Activated CD8-positive, alpha-beta memory T cell treated with anti-CD3 and anti-CD28 coated beads for 48 hours (primary cell): ENCODE results near the gene MPZ.
"Not testable (repeated sequence)": the region's sequence is repeated elsewhere in the genome, so short reads cannot be mapped to it uniquely, and the experiment has no call there.

Experiments used
- DNase-seq, 3 experiments: peaks; one replicate each; pipeline ENCODE4 v3.0.0-alpha.2; 2020; ENCODE audit warnings: low read depth in 2 of 3, low spot score in 2 of 3

Gene MPZ

DNA sequence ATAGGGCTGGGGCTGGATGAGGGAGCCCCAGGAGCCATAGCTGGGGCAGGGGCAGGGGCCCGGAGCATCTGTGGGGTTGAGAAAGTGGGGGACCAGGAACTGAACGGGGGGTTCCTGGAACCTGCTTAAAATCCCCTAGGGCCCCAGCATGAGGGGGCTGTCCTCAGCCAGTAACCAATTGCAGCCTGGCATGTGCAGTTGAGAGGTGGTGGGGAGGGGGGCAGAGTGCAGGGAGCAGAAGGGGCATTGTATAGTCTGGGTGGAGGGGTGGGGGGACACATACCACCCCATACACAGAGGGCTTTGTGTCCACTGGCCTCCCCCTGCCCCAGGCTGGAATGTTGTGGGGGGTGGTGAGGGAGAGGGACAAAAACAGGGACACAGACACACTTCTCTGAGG lies at the start of gene MPZ:
TSS of gene MPZ (minus strand) at position 101 of the 400 bp plus-strand sequence. CDS start at position 38, 63 bp downstream.
- no peak for DNase-seq

DNA sequence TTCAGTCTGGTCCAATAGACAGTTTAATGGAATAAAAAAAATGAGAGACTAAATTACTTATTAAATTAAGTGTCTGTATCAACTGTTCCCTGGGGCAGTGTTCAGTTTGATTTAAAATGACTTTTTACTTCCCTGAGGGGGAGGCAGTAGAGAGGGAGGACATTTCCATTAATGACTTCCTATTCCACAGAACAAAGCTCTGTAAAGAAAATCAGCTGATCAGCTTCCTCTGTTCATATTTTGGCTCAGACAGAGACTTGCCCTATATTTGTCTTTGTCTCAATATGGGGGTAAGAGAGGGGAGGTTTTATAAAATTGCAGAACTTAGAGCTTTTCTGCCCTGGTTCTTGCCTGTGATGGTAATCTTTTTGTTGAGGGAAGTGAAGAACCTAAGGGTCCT lies 49.5 kb upstream of the MPZ start:
- no peak for DNase-seq

DNA sequence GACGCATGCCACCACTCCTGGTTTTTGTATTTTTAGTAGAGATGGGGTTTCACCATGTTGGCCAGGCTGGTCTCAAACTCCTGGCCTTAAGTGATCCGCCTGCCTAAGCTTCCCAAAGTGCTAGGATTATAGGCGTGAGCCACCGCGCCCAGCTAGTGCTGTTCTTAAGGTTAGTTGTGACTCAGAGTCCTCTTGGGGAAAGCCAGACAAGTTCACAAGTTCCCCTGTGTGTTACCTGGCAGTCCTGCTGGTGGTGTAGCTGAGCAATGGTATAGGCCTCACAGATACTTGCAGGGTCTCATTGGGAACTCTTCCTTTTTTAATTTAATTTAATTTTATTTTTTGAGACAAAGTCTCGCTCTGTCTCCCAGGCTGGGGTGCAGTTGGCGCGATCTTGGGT lies 47.3 kb upstream of the MPZ start:
- no peak for DNase-seq

DNA sequence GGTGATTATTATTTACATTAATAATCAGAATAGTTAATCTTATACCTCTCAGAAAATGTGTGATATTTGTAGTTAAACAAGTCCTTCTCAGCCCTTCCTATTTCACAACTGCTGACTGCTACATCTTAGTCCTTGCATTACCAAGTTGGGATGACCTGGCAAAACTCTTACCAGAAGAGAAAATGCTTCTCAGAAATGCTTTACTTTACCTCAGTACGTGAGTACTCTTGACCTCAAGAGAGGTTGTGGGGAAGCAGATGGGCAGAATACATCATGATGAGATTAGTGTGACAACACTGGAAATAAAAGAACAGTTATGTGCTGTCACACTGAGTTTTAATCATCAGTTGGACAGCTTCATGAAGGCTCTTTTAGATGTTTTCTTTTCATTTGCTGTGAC lies 41.7 kb upstream of the MPZ start:
- no peak for DNase-seq

DNA sequence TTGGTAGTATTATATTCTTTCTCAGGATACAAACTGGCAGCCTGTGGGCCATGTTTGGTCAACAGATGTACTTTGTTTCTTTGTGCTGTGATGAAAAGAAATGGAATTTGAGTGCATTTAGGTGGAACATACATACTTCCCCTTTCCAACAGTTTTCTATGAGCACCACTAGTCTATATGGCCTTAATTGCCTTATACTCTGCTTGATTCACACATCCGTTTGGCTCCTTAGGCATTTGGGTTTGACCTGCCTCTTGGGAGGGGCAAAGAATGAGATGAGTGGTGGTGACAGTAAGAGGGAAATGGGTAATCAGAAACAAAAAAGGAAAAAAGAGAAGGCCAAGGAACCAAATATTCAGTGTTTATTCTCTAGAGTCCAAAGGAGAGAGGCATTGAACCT lies 40.9 kb upstream of the MPZ start:
- no peak for DNase-seq

DNA sequence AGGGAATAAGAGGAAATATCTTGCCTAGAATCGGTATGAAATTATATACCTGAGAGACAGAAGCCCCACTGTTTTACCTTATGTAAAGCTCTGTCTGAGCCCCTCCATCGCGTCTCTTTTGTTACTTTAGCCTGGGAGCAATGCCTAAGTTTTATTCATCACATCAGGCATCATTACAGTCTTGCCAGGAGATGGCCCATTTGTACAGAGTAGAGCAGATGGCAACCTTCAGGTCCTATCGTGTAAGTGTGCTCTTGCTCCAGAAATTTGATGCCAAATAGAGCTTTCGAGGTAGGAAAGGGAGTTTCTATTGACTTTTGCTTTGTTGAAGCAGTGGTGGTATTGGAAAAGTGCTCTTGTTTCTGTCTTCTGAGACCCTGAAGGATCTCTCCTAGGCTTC lies 33.1 kb upstream of the MPZ start:
- DNase-seq, result no peak

DNA sequence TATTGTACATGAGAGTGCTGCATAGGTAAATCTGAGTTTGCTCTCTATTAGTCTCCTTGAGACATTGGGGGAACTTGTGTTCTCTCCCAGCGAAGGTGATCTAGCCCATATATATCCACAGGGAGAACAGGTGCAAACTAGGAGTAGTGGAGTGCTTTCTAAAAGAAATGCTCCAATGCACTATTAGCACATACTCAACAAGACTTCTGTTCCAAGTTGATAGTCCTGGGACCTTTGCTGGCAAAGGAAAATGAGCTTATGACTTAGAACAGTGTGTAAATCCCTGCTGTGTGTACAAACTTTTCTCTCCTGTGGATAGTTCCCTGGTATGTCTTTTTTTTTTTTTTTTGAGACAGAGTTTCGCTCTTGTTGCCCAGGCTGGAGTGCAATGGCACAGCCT lies 32.4 kb upstream of the MPZ start:
- DNase-seq, result no peak

DNA sequence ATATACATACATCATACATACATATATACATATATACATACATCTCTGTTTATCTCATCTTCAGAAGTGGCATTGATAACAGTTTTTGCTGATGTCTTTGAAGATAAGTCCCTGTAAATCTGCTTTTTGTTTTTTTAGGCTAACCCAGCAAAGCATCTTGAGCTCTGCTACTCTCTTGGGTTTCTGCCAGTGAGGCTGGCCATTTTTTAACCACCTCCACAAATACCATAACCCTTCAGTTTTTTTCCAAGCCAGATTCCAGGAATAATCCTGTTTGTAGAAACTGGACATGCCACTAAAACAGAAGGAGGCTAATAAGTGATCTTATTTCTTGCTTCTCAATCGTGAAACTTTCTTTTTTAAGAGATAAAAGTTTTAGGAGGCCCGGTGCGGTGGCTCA lies 26.0 kb upstream of the MPZ start:
- no peak for DNase-seq

DNA sequence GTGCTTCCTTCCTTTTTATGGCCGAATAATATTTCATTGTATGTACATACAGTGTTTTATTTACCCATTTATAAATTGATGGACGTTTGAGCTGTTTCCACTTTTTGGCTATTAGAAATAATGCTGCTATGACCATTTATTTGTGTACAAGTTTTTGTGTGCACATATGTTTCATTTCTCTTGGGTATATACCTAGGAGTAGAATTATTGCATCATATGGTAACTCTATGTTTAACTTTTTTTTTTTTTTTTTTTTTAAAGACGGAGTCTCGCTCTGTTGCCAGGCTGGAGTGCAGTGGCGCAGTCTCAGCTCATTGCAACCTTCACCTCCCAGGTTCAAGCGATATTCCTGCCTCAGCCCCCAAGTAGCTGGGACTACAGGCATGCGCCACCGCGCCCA lies 23.4 kb upstream of the MPZ start:
- no peak for DNase-seq

DNA sequence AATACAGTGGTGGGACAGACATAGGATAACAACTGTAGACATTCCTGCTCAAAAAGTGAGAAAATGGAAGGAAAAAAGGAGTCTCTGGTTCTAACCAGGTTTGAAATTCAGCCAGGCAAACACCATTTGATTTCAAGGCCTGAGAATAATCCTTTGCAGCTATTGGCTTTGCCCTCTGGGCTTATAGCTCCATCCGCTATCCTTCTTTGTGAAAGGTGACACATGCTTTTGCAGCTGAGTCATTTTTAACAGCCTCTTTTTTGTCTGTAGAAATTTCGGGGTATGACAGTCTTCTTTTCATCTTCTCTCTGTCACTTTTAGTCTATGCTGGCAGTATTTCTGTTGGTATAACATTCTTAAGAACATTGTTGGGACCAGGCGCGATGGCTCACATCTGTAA lies 20.6 kb upstream of the MPZ start:
- no peak for DNase-seq

DNA sequence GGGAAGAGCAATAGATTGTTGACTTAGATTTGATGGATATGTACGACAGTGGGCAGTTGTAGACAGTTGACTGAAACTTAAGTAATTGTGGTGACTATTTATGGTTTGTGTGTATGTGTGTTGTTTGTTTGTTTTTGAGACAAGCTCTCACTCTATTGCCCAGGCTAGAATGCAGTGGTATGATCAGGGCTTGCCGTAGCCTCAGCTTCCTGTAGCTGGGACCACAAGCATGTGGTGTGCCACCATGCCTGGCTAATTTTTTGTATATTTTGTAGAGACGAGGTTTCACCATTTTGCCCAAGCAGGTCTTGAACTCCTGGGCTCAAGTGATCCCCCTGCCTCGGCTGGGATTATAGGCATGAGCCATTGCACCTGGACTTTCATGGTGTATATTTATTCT lies 14.3 kb upstream of the MPZ start:
- DNase-seq, result no peak

DNA sequence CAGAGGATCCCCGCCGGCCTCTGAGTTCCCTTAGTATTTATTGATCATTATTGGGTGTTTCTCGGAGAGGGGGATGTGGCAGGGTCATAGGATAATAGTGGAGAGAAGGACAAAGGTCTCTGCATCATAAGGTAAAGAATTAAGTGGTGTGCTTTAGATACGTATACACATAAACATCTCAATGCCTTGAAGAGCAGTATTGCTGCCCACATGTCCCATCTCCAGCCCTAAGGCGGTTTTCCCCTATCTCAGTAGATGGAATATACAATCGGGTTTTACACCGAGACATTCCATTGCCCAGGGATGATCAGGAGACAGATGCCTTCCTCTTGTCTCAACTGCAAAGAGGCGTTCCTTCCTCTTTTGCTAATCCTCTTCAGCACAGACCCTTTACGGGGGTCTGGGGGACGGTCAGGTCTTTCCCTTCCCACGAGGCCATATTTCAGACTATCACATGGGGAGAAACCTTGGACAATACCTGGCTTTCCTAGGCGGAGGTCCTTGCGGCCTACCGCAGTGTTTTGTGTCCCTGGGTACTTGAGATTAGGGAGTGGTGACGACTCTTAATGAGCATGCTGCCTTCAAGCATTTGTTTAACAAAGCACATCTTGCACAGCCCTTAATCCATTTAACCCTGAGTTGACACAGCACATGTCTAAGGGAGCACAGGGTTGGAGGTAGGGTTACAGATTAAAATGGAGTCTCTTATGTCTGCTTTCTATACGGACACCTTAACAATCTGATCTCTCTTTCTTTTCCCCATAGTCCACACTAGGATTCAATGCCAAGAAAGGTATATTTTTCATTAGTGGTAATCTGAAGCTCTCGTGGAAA lies 6.3 kb upstream of the MPZ start:
- not testable (repeated sequence) for DNase-seq

DNA sequence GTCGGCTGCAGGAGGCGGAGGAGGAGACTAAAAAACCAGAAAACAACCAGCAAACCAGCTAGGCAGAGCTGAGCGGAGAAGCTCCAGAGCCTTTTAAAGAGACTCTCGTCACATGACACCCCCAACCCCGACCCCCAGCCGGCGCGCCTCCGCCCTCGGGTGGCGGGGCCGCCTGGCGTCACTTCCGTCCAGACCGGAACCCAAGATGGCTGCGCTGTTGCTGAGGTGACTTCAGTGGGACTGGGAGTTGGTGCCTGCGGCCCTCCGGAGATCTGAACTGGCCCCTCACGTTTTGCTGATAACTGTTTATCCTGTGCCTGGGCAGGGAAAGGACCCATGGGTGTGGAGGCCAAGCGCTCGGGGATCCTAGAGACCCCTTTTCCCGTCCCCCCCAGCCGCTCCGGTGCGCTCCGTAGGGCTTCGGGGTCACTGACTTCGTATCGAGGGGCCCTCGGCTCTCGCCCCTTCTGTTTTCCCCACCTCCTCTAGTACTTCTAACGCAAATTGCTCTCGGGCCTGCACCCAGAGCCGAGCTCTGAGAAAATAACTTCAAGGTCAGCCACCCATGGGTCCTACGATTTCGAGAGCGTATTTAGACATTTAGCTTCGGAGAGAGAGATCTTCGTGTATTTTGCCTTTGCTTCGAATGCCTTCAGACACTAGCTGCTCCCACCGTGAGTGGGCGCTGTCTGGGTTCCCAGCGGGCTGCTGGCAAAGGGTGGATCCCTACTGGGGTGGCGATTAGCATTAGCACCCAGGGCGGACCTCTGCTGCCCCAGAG lies 4.6 kb upstream of the MPZ start, which contains the start of gene SDHC:
TSS of gene SDHC (plus strand) at position 181 of the 781 bp plus-strand sequence. CDS start at position 206, 25 bp downstream.
- peak; percentile 70 to 75 (median 72) for DNase-seq

DNA sequence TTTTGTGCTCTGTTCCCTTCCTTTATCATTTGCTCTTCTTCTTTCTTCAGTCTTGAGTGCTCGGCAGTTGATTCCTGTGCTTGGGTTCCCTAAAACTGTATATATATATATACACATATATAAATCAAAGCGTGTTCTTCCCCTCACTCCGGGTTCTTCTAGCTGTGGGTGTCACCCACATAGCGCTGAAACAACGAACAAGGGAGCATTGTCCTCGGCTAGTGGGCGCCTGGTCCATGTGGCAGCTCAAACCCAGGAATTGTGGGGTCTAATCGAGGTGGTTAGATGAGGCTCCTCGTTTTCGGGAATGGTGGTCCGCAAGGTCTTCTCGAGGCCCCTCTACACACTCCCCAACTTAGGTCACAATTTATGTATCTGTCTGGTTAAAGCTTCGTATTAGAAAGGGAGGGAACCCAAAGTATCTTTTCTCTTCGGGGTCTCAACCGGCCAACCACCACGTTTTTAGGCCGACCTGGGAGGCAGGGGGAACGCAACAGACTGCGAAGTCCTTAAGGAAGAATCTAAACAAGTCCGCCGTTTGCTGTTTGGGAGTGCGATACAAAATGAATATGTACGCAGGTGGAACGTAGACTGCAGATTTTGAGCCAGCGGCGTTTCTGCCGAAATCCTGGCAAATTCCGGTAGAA lies 3.9 kb upstream of the MPZ start:
- DNase-seq, result no peak

DNA sequence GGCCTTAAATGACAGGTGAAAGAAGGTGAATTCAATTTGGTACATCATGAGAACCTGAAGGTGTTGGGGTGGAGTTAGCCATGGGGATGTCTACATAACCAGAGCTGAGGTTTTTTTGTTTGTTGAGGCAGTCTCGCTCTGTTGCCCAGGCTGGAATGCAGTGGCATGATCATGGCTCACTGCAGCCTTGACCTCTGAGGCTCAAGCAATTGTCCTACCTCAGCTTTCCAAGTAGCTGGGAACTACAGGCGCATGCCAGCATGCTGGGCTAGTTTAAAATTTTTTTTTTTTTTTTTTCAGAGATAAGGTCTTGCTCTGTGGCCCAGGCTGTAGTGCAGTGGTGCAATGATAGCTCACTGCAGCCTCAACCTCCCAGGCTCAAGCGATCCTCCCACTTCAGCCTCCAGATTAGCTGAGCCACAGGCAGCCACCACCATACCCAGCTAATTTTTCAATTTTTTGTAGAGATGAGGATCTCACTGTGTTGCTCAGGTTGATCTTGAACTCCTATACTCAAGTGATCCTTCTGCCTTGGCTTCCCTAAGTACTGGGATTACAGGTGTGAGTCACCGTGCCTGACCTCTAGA lies 1.9 kb upstream of the MPZ start:
- no peak for DNase-seq

DNA sequence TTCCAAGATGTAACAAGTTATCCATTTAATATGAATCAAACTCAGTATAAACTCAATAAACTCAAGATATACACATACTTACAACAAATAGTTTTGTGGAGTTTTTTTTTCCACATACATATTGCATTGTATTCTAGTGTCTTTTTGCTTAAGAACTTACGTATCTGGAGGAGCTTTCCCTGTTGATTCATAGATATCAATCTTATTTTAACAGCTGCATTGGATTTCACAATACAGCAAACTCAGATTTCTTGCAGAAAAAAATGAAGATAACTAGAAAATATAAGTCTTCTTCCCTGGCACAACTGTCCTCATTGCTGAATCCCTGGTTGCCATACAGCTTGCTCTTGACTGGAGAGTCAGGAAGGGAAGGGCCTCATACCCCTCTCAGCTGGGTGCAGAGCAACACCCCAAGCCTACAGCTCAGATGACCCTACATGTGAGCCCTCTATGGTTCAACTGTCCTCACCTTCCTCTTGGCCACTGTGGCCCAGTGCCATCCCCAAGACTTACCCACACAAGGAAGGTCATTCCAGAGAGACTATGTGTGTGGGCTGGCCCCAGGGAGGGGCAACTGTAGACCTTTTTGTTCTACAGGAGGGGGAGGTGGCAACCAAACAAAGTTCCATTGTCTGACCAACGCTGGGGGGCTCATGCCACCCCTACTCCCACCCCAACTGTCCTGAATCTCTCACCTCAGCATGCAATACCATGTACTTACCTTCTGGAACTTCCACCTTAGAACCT lies 1.7 kb downstream of the MPZ start:
- DNase-seq, result no peak

DNA sequence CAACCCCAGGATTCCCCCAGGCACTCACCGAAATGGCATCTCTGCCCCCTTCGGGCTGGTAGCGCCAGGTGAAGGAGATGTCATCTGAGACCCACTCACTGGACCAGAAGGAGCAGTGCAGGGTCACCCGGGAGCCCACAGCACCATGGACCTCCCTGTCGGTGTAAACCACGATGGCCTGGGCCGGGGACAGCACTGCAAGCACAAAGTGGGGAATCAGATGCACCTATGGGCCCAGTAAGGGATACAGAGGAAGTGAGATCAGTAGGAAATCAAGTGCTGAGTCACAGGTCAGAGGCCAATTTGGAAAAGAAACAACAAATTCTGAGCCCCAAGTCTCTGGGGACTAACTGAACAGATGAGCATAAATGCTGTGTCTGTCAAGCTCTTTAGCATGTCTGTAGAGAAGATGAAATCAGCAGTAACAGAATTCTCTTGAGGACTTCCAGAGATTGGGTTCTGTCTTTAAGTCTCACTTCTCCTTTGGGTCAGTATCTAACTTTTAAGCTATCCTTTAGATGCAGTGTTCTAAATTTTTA lies 2.5 kb downstream of the MPZ start:
- no peak for DNase-seq

DNA sequence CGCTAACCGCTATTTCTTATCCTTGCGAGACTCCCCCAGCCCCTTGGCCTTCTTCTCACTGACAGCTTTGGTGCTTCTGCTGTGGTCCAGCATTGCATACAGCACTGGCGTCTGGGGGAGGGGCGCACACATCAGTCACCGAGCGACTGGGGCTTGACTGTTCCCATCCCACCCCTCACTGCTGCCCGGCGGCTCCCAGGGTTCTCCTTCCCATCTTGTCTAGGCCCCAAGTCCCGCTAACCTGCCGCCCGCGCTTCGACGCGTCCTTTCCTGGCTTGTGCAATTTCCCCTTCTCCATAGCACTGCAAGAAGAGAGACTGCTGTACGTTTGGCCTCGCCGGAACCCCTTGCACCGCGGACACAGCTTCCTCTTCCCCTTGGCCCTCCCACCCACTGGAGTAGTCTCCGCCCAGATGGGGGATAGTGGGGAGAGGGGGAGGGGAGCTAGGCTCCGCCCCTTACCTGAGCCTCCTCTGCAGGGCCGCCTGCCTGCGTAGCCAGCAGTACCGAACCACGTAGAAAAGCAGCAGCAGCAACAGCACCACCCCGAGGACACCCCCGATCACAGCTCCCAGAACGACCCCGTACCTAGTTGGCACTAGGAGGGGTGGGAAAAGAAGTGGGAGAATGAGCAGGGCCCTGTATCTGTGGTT lies 3.8 kb downstream of the MPZ start:
- DNase-seq, result peak; percentile 55 to 66 (median 59)

DNA sequence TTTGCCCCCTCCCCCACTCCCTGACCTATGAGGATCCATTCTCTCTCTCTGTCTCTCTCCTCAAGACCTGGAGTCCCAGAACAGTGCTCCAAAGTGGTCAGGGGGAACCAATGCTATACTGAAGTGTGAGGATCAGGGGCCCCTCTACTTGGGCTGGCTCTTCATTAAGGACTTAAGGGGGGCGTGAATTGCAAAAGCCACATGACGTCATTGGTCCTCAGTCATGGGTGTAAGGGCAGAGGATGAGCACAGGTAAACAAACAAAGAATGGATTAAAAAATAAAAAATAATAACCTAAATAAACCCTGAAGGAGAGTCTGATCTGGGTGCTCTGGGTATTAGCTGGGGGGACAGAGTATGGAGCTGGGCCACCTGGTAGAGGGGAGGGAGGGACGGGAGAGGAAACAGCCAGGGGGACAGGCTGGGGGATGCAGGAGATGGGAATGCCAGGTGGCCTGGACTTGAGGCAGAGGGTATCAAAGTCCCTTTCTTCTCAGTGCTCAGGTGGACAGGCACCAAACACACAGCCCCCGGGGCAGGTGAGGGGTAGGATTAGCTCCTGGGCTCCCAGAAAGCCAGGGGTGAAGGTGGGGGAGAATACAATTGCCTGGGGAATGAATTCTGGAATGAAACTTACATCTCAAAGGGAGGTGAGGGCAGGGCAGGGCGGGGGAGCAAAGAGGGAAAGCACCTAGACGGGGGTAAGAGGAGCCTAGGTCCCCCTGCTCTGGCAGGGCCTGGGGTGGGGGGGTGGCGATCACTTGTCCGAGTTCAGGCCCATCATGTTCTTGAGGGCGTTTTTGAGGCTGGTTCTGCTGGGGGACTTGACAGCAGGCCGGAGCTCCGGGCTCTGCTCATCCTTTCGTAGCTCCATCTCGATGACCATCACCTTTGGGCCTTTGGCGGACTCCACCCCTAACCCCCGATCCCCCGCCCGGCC lies 4.6 kb downstream of the MPZ start:
- no peak for DNase-seq
